Measurements from ENCODE around the gene AHI1.

AHI1 gene

GRCh38 chr6:135328136-135328535 lies 169.4 kb downstream of the AHI1 start:
- DNase-seq (ENCODE audit: low read depth in 2 of 2) = no peak

DNA sequence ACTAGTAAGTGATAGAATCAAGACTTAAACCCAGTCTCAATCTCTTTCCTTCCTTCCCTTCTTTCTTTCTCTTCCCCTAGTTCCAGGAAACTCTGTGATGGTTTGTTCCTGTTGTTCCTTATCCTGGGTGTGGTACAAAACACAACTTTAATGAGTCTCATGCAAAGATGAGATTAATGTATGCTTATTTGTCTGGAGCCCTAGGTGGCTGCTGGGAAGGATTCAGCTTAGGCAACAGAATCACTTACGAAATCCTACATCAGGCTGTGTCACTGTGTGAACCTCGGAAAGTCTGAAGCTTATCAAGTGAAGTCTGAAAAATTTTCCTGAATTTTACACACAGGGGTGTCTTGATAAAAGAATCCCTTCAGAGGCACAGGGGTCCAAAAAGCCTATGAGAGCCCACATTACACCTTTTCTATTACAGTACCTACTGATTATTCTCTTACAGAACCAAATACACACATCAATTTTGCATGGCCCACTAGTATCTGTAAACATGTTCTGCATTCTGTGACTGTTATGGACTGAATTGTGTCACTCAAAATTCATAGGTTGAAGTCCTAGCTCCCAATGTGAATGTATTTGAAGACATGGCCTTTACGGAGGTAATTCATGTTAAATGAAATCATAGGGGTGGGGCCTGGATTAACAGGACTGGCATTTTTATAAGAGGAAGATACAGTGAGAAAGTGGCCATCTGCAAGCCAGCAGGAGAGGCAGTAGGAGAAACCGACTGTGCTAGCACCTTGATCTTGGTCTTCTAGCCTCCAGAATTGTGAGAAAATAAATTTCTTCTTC lies 171.7 kb downstream of the AHI1 start:
- no peak for DNase-seq (ENCODE audit: low read depth in 2 of 2)

DNA sequence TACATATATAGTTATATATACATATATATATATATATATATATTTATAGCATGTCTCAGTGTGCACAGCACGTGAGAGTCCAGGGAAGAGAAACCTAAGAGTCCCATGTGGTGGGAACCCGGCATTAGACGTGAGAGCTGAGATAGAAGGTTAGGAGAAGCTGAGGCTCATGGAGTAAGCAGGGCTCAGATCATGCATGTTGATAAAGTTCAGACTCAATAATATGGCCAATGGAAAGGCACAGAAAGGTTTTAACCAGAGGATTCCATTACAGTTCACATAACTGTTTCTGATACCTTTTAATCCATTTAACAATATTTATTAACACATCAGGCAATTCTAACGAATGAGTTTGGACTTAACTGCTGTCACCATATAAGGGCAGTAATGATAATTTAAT lies 173.0 kb downstream of the AHI1 start:
- no peak for DNase-seq (ENCODE audit: low read depth in 2 of 2)

DNA sequence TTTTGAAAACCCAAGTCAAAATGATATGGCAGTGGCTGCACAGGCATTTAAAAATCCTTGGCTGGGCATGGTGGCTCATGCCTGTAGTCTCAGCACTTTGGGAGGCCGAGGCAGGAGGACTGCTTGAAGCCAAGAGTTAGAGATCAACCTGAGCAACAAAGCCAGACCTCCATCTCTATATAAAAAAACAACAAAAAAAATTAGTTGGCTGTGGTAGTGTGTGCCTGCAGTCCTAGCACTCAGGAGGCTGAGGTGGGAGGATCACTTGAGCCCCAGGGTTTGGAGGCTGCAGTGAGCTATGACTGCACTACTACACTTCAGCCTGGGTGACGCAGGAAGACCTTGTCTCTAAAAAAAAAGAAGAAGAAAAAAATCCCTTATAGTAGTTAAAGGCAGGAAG lies 173.6 kb downstream of the AHI1 start:
- no peak for DNase-seq (ENCODE audit: low read depth in 2 of 2)

GRCh38 chr6:135323202-135323668 lies 174.3 kb downstream of the AHI1 start:
- no peak for DNase-seq (ENCODE audit: low read depth in 2 of 2)

- no peak for DNase-seq (ENCODE audit: low read depth in 2 of 2)
Observed at GRCh38 chr6:135322427-135323201, 174.9 kb downstream of the AHI1 start.

GRCh38 chr6:135320721-135321621 lies 176.6 kb downstream of the AHI1 start:
- DNase-seq (ENCODE audit: low read depth in 2 of 2) = no peak

DNA sequence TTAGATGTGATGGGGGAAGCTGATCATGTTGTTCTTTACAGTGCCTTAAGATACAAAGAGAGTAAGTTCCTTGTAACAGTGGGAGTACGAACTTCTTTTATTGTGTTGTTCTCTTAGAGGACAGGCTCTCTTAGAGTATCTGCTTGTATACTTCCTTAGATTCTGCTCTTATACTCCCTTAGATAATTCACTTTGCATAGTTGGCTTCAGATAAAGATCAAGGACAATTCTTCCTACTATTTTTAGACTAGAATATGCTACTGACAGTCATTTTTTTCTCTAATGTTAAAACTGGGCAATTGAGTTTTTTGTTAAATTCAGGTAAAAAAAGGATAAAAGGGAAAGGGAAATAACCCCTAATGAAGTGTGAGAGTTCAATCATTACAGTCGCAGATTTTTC lies 177.7 kb downstream of the AHI1 start:
- no peak for DNase-seq (ENCODE audit: low read depth in 2 of 2)

GRCh38 chr6:135318738-135319469 lies 178.6 kb downstream of the AHI1 start:
- DNase-seq (ENCODE audit: low read depth in 2 of 2) = no peak

DNA sequence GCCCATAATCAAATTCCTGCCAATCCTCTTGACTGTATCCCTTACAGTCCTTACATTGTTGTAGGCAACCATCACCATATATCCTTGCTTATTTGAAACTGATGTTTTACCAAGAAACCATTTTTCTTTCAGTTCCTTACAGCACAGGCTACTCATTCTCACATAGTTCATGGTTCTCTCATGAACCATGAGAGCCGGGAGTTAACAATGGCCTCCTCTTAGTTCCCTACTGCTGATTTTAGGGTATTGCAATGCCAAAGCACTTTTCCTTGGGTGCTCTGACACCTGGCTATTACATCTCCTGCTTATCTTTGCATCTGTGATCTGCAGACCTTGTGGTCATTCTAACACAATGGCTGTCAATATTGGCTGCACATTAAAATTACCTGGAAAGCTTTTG lies 183.0 kb downstream of the AHI1 start:
- DNase-seq (ENCODE audit: low read depth in 2 of 2) = no peak

GRCh38 chr6:135311446-135312200 lies 185.9 kb downstream of the AHI1 start:
- no peak for DNase-seq (ENCODE audit: low read depth in 2 of 2)

- no peak for DNase-seq (ENCODE audit: low read depth in 2 of 2)
Observed at GRCh38 chr6:135310291-135310690, 187.2 kb downstream of the AHI1 start.

DNA sequence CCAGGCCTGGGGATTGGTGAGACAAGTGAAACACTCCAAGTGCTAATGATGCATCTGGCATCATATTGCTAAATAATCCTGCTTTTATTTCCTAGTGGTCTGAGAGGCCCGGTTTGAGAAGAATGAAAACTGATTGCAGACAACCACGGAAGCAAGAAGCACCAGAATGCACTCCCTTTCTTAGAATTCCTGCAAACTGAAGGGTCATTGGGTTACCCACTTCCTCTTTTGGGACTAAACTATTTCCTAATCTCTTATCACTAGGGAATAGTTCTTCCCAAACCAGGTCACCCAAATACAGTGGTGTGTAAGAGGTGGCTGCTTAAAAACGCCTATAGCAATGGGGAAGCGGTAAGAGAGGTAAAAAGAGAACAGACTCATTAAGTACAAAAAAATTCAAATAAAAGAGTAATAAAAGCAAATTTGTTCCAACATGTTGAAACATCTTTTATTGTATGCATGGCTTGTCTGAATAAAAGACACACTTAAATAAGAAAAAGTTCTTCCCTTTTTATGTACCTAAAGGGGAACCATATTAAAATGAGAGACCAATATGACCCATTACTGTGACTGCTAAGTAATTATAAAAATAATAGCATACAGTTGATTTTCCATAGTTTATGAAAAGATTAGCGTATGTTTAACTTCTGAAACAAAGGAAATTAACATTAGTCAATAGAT lies 190.7 kb downstream of the AHI1 start:
- no peak for DNase-seq (ENCODE audit: low read depth in 2 of 2)

DNA sequence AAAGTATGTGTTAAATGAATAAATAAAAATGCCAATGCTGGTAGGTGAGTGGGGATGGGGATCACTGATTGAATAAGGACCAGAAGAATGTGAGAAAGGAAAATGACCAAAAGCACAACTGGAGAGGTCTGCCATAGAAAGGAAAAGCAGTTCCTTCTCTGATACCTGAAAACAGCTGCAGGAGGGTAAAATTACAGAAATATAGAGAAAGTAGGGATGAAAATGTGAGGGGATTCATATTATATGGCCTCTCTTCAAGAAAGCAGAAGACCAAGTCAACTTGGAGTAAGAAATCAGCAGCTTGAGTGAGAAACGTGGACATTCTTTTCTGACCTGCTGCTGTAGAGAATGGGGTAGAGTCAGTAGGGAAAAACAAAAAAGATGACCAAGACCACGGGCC lies 191.4 kb downstream of the AHI1 start:
- DNase-seq (ENCODE audit: low read depth in 2 of 2) = no peak

DNA sequence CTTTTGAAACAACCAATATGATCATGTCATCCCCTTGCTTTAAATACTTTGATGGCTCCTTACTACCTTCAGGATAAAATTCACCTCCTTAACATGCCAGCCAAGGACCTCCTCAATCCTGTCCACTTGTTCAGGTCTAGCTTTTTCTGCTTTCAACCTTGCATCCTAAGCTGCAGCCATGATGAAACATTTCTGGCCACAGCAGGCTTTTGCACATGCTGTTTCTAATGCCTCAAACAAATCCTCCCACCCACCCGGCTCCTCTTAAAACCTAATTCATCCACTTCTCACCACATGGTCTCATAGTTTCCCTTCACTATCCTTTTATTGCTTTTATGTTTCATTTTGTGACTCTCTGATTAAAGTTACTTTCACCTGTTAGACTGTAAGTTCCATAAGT lies 191.9 kb downstream of the AHI1 start:
- no peak for DNase-seq (ENCODE audit: low read depth in 2 of 2)

DNA sequence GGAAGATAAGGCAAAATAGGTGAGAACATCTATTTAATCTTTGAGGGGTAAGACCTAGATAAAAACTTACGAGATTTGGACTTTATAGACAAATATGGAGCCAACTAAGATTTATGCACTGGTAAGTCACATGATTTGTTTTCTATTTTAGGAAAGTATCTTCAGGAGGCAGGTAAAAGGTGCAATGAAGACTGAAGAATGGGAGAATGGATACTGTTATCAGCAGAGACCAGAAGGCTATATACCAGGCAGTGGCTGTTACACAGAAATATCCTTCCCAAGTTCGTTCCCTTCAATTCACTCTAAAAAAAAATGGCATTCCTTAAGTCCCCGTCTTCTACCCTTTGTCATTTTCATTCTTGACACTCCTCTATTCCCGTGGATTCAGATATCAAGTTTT lies 192.7 kb downstream of the AHI1 start:
- no peak for DNase-seq (ENCODE audit: low read depth in 2 of 2)

GRCh38 chr6:135301304-135301703 lies 196.2 kb downstream of the AHI1 start:
- DNase-seq (ENCODE audit: low read depth in 2 of 2) = no peak

DNA sequence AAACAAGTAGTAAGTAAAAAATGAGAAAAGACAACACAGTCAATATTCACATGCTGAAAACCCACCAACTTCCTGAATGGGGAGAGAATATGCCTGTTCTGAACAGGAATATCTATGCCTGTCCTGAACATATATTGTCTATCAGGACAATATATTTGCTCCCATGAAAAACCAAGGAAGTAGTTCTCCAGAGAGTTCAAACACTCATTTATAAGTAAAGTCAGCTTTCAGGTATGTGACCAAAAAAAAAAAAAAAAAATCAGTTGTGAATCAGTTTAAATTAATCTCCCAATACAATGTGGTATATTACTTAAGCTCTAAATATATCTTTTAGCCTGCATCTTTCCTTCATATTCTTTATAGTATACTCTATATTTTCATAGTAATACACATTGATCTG lies 197.0 kb downstream of the AHI1 start:
- DNase-seq (ENCODE audit: low read depth in 2 of 2) = no peak

DNA sequence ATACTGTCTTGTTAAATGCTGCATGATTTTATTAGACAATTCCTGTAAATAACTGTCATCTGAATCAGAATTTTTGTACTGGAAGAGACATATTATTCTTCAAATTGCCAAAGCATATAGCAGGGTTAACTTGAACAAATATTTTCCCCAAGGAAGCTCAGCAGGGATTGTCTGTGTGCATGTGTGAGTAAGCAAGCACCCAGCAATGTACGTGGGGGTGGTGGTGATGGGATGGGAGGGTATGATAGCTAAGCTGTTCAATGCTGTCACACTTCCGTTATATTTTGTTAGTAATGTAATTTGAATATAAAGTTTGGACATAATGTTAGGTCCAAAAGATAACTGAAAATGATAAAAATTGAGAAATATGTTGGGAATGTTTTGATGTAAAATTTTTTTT lies 198.3 kb downstream of the AHI1 start:
- no peak for DNase-seq (ENCODE audit: low read depth in 2 of 2)

- no peak for DNase-seq (ENCODE audit: low read depth in 2 of 2)
Observed at GRCh38 chr6:135298455-135298854, 199.1 kb downstream of the AHI1 start.
